A673 (cell line): ENCODE data around the gene KCNAB2.

ENCODE experiments used
- CTCF ChIP-seq: fragments of 300-800, 200-600 bp; sonication (generic); conservative IDR thresholded peaks from 2 replicates; pipeline ENCODE4 v1.5.1; 2017; ENCODE audit warnings: low read depth, mild to moderate bottlenecking, antibody characterized with exemption, low read length, moderate library complexity, mixed read lengths
- EZH2 ChIP-seq: fragments of 200-600 bp; sonication (generic); IDR thresholded peaks from 2 replicates; pipeline ENCODE4 v1.6.1; 2017; ENCODE audit warnings: borderline replicate concordance, low read depth, mild to moderate bottlenecking, mixed read lengths, antibody characterized with exemption, low read length; ENCODE audit not compliant: poor library complexity, severe bottlenecking

GRCh38 chr1:6077506-6077905, 31.8 kb downstream of the KCNAB2 start:
- TF ChIP-seq CTCF, result no peak
- no peak for TF ChIP-seq EZH2
